PFSK-1 (cell line): ENCODE measurements around the gene ACOXL.

Experiments used
- POLR2AphosphoS5 ChIP-seq: IDR thresholded peaks from 2 replicates; pipeline ENCODE4 v1.6.1; 2012; ENCODE audit warnings: low read depth, mild to moderate bottlenecking, control low read depth, low read length, moderate library complexity
- REST ChIP-seq, 2 experiments: IDR thresholded peaks; 2 replicates each; pipeline versions ENCODE4 v1.6.1 to v1.8.0; 2011 to 2012; ENCODE audit warnings: low read depth in 2 of 2, low read length in 2 of 2, control low read depth in 1 of 2, inconsistent platforms in 1 of 2, mild to moderate bottlenecking in 1 of 2, moderate library complexity in 1 of 2; ENCODE audit not compliant: insufficient read depth in 1 of 2
- SIN3A ChIP-seq: IDR thresholded peaks from 2 replicates; pipeline ENCODE4 v1.6.1; 2012; ENCODE audit warnings: mild to moderate bottlenecking, low read length, moderate library complexity, borderline replicate concordance; ENCODE audit not compliant: insufficient read depth
- TAF1 ChIP-seq: IDR thresholded peaks from 2 replicates; pipeline ENCODE4 v1.6.1; 2012; ENCODE audit warnings: low read length, control low read depth, borderline replicate concordance; ENCODE audit not compliant: insufficient read depth

- TF ChIP-seq POLR2AphosphoS5 (no peak), SIN3A (no peak), REST (IDR thresholded peaks at IDR 0.05; ENCODE audit: insufficient read depth in 1 of 2, low read depth in 2 of 2, low read length in 2 of 2) (no peak), TAF1 (no peak)
Measured at GRCh38 chr2:110904779-110905148, 172.4 kb downstream of the ACOXL start.
